GM20000 (cell line): ENCODE measurements around the gene PHB1.
A peak's percentile ranks its signal among the peaks of the same experiment; 100 is the strongest.

Experiments
- DNase-seq: peaks from one replicate; pipeline ENCODE4 v3.0.0; 2012; ENCODE audit warnings: low spot score
- CTCF ChIP-seq: IDR thresholded peaks from 2 replicates; pipeline ENCODE4 v1.5.1; 2012; ENCODE audit warnings: mild to moderate bottlenecking, control low read depth; ENCODE audit errors: extremely low read depth, missing control alignments

PHB1 gene

DNA sequence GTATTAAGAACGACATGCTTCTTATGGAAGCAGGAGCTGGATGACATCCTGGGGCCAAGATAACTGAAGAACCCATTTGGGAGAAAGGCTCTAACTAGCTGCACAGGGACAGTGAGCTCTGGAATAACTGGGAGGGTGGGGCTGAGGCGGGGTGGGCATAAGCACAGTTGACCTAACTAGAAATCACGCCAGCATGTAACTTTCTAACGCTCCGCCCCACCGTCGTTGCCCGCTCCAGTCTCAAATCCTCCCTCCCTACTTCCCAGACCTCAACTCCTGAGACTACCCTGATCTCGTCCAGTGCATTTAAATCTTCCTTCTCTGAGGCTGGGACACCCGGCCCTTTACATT, 436 bp downstream of the PHB1 start:
- no peak for TF ChIP-seq CTCF
- DNase-seq = no peak

GRCh38 chr17:49409066-49409465, 5.6 kb downstream of the PHB1 start:
- no peak for TF ChIP-seq CTCF
- DNase-seq = no peak

GRCh38 chr17:49407981-49408501, 6.6 kb downstream of the PHB1 start:
- TF ChIP-seq CTCF = peak; percentile 87
- peak; percentile 83 for DNase-seq

DNA sequence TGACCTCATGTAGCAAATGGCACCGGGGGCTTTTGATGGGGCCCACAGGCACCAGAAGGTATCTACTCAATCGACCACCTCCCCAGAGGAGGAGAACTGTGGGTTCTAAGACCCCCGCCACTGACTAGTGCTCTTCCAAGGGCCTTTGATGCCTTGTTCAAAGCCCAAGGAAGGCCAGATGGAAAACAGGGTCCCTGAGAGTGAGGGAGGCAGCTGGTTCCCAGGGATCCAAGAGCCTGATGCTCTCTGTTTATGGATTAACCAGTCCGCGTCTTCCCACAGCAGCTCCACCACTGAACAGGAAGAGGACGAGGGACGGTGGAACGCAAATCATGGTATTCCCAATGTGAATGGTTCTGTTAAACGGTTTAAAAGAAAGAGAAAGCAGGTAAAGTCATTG, 7.6 kb downstream of the PHB1 start:
- no peak for TF ChIP-seq CTCF
- DNase-seq = no peak

DNA sequence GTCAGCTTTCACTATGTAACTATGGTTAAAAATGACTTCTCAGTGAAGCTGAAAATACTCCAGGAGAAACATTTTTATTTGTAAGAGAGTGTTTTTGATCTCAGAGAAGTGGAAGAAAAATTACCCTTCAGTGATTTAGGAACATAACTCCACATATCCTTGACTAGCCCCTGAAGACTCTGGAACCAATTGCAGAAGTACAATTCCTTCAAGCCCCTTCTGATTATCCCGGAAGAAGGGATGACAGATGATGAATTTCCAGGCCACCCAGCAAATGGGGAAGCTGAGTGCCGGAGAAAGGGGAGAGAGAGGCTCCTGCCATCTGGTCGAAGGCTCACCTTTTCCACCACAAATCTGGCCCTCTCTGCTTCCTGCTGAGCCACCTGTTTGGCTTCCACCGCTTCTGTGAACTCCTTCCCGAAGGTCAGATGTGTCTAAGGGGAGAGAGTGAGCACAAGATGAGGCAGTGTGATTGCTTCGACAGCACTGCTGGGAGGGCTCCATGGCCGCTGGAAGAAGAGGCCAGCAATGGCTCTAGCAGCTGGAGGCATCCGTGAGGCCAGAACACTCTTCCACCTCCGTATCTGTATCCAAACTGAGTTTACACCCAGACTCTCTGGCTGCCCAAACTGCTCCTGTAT, 8.1 kb downstream of the PHB1 start:
- no peak for TF ChIP-seq CTCF
- no peak for DNase-seq

DNA sequence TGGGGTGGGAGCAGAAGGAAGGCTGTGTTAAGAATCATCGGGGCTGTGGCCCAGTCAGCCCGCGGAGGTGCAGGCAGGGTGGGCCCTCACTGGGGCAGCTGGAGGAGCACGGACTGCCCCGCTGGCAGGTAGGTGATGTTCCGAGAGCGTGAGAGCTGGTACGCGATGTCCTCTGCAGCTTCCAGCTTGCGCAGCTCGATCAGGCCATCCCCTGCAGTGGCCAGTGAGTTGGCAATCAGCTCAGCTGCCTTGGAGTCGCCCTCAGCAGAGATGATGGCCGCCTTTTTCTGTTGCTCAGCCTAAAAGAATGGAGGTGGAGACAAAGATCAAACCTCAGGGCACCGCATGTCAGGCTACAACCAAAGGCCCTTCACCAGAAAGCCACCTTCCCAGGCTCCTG, 9.8 kb downstream of the PHB1 start:
- DNase-seq = no peak
- no peak for TF ChIP-seq CTCF

GRCh38 chr17:49404361-49404760, 10.3 kb downstream of the PHB1 start:
- TF ChIP-seq CTCF = no peak
- DNase-seq = no peak
